NCI-H187 treated with DMSO at 0.1 percent for 48 hours (cell line): ENCODE data around the gene ADCY2.

ENCODE experiments used
- DNase-seq: peaks from one replicate; lab custom pipeline; 2025; lab: John Stamatoyannopoulos, UW

ADCY2 gene

DNA sequence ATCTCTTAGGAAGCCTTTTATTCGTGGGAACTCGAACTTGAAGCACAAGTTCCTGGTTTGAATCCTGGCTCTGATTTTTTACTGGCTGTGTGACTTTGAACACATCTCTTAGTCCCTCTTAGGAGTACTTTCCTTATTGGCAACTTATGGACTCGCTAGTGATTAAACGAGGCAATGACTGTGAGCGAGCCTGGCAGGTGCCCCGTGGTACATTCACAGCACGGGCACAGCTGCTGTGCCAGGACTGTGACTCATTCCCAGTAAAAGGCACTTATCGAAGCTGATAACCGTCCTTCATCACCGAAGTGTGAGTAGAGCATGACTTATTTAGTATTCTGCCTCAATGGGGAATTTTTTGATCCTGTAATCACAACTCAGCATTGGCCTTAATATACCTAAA lies 432.3 kb downstream of the ADCY2 start:
- DNase-seq: no peak

DNA sequence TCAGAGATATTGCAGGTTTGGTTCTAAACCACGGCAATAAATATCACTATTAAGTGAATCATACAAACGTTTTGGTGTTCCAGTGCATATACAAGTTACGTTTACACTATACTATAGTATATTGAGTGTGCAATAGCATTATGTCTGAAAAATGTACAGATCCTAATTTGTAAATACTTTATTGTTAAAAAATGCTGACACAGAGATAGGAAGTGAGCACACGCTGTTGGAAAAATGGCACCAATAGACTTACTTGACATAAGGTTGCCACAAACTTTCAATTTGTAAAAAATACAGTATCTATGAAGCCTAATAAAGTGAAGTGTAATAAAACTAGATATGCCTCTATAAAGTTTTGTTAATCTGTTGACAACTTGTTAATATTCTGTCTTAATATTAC lies 439.0 kb downstream of the ADCY2 start:
- DNase-seq: no peak

DNA sequence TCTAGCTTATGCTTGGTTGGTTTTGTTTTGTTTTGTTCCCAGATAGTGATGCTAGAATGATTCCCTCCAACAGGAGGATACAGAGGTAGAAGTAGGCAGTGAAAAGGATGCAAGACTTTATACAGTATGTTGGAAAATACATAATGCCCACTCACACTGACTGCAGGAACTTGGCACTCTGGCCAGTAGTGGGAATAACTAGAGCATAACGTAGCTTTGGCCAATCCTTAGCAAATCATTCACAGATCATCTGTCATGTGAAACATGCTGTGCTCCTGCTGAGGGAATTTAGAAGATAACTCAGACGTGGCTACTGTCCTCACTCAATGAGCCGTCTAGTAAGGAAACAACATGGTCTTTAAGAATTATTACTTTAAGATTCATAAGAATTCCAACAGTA lies 441.5 kb downstream of the ADCY2 start:
- DNase-seq: no peak

DNA sequence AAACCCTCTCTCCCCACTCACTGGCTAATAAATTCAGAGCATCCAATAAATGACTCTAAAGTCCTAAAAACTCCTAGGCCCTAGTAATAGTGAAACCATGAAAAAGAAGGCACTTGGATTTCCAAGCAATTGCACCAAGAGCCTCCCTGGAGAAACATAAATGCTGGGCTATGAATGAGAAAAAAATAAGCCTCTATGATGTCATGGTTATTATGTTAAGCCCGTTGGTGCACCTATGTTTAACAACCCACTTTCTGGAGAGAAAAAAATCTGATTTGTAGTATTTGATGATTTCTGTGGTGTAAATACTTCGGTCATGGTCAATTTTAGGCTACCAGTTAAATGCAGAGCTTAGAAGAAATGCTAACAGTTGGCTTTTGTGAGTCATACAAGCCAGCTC lies 446.6 kb downstream of the ADCY2 start:
- no peak for DNase-seq

DNA sequence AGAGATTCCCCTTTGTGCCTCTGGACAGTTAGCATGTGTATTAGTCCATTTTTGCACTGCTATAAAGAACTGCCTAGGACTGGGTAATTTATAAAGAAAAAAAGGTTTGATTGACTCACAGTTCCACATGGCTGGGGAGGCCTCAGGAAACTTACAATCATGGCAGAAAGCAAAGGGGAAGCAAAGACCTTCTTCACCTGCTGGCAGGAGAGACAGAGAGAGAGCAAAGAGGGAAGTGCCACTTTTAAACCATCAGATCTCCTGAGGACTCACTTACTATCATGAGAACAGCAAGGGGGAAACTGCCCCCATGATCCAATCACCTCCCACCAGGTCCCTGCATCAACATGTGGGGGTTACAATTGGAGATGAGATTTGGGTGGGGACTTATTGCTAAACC lies 449.0 kb downstream of the ADCY2 start:
- DNase-seq: no peak

DNA sequence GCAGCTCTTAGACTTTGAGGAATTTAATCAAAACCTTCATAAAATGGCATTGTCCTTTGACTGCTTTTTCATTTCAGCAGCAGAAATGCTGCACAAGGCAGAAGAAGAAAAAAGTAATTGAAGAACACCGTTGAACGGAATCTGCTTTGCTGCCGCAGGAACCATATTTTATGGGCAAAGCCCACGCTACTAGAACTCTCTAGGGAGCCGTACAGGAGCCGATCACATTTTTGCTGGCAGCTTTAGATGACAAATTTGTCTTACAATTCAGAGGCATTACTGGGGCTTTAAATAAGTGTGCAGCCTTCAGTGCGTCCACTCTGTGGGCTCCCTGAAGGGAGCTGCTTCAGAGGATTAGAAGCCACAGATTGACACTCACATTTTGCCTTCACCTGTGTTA lies 449.6 kb downstream of the ADCY2 start:
- no peak for DNase-seq

DNA sequence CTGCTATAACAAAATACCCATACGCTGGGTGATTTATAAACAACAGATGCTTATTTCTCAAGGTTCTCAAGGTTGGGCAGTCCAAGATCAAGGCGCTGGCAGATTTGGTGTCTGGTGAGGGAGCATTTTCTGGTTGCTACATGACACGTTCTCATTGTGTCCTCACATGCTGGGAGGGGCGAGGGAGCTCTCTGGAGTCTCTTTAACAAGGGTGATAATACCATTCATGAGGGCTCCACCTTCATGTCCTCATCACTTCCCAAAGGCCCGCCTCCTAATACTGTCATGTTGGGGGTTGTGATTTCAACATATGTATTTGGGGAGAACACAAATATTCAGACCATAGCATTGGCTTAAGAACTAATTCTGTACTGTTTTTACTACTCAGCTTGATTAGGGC lies 450.4 kb downstream of the ADCY2 start:
- DNase-seq: no peak

DNA sequence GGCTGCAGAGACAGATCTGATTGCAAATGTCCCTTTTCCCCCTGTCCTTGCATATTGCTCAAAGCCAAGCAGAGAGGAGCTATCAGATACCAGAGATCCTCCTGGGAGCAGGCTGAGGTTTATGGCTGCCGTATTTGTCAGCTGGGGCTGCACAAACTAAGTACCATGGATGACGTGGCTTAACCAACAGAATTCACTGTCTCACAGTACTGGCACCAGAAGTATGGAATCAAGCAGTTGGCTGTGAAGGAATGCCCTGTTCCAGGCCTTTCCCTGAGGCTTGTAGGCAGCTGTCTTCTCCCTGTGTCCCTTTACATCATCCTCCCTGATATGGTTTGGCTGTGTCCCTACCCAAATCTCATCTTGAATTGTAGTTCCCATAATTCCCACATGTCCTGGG lies 452.4 kb downstream of the ADCY2 start:
- DNase-seq: no peak

DNA sequence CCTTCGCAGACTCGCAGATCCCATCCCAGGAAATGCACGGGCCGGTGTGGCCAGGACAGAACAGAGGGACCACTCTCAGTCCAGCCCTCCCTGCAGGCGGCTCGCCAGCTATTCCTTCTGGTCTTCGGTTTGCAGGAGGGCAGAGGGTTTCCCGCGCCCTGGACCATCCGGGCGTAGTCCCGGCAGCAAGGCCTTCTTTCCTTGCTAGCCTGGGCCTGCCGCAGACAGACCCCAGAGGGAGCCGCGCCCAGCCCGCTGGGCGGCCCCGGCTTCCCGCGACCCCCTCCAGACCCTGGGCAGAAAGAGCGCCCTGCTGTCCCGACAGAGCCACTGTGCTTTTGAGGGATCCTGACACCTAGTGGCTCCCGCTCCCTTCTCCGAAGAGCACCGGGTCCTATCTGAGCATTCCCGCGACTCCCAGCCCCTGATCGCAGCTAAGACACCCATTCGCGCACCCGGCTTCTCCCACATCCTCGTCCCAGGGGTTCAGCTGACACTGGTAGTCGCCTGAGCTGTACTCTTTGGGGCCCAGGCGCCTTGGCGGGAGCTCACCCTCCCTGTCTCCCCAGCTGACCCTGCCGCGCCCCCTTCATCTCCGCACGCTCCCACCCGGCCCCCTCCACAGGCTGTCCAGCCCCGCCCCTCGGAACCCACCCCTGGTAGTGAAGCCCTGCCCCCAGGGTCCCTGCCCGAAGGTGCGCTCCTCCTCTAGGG lies 453.9 kb downstream of the ADCY2 start:
- DNase-seq: no peak

DNA sequence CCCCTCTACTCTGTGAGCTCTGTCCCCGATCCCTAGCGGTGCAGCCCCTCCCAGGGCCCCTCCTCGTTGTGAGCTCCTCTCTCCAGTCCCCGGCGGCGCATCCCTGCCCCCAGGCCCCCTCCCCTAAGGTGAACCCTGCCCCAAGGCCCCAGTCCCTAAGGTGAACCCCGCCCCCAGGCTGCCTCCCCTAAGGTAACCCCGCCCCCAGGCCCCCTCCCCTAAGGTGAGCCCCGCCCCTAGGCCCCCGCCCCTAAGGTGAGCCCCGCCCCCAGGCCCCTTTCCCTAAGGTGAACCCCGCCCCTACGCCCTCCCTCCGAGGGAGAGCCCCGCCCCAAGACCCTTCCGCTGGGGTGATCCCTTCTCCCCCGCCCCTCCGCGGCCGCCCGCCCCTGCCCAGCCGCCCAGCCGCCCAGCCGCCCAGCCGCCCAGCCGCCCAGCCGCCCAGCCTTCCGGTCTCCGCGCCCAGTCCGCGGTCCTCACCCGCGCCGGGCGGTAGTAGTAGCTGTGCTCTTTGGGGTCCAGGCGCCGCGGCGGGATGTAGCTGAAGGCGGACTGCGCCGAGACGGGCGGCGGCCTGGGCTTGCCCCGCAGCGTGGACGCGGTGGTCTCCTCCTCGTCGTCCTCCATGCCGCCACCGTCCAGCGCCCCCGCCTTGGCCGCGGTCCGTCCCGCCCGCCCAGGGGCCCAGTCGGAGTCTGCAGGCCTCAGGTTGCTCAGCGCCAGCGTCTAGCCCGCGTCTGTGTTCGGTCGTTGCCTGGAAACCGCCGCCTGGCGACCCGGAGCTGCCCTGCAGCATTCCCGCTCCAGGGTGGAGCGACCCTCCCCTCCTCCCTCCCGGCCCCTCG lies 454.7 kb downstream of the ADCY2 start, which contains the start of gene CFAP90:
Gene CFAP90, minus strand, starts transcription at position 739 of the 845 bp plus-strand sequence. Its CDS starts 112 bp downstream, at position 627.
- DNase-seq: no peak

DNA sequence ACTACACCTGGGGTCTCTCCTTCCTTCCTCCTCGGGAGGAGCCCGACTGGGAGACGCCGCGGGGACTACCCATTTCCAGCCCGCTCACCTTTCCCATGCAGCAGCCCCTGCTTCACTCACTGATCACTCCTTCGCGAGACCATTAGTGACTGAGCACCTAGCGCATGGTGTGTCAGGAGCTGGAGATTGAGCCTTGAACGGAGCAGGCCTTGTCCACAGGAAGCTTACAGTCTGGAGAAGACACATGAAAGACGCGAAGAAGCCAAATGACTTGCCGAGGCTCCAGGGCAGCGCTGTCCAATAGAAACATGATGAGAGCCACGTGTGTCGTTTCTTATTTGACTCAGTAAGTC lies 455.3 kb downstream of the ADCY2 start:
- DNase-seq: no peak

DNA sequence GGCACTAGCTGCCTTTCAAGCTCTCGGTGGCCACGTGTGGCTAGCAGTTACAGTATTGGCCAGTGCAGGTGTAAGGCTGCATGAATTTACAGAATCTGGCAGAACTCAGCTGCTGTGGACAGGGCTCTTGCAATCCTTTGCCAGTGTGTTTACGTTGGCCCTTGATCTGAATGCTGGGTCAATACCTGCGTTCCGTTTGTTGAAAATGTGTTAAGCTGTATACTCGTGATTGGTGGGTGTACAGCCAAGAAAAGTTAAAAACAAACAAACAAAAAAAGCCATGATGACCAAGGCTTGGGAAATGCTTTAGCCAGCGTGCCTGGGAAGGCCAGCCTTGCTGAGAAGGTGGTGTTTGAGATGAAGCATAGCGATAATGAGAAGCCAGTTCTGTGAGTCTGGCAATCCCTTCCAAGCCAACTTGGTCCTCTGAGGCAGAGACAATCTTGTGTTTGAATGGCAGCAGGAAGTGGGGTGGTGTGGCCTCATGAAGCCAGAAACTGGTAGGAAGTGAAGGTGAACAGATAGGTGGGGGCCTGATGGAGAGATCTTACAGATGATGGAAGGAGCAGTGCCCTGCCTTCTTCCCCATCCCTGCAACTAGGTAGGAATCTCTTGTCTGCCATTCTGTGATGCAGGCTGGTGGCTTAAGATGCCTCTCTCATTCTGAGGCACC lies 455.8 kb downstream of the ADCY2 start:
- no peak for DNase-seq

DNA sequence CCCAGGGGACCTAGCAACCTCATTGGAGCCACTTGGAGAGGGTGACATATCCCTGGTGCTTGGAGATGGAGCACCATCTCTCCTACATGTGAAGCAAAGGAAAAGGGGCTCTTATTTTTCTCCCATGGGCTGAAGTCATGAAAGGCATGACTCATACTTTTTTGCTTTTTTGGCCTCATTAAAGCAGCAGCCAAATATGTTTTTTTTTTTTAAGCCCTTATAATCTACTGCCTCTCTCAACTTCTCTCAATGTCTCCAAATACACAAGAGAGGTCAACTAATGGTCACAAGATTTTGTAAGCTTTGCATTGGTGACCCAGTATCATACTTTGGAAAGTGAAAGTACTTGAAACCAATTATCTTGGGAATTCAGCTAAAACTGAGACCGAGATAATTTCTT lies 456.6 kb downstream of the ADCY2 start:
- no peak for DNase-seq

DNA sequence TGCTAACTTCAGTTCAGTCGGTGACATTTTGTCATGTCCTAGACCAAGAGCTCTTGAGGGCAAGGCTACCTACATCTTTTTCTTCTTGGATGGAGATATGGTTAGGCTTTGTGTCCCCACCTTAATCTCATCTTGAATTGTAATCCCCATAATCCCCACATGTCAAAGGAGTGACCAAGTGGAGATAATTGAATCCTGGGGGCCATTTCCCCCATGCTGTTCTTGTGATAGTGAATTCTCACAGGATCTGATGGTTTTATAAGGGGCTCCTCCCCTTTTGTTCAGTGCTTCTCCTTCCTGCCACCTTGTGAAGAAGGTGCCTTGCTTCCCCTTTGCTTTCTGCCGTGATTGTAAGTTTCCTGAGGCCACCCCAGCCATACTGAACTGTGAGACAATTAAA lies 457.1 kb downstream of the ADCY2 start:
- DNase-seq: no peak

DNA sequence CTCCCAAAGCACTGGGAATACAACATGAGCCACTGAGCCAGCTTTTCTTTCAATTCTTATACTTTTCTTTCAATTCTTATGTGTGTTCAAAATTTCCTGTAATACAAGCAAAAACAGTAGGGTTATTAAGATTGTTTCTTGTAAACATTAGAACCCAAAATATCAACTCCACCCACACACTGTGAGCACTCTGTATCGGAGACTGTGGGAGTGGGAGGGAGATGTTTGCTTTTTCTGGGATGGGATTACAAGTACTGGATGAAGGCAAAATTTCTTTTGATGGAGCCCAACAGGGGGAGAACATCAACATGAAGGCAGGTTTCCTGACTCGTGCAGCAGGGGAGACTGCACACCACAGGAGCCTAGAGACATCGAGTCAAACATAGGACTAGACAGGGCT lies 459.7 kb downstream of the ADCY2 start:
- no peak for DNase-seq

DNA sequence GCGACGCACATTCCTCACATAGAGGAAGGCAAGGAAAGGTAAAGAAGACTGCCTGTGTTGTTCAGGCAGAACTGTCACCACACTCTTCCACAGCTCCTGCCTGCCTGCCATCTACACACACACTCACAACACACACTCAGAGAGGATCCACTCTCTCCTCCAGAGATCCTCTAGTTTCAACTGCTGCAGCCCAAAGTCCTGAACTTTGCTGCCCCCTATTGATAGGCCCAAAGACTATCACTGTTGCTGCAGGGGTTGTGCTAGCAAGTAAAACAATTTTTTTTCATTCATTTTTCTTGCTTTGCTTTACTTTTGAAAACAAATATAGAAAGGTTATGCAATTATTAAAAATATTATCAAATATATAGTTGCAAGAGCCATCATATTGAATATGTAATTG lies 460.9 kb downstream of the ADCY2 start:
- DNase-seq: peak; percentile 17

DNA sequence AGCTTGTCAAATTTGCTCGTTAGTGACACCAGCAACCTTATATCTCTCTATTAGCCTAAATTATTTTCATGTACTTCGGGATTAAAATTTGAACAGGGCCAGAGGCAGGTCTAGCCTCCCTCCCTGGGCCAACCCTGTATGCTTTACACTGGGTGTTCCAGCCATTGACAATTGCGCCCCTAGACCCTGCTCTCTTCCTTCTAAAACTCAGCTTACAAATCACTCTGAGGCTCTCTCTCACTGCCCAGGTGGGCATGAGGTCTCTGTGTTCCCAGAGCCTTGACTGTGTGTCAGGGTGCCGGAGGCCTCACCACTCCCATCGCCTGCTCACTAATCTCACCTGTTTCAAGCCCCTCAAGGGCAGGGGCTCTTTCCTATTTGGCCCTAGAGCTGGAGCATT lies 461.4 kb downstream of the ADCY2 start:
- DNase-seq: no peak

DNA sequence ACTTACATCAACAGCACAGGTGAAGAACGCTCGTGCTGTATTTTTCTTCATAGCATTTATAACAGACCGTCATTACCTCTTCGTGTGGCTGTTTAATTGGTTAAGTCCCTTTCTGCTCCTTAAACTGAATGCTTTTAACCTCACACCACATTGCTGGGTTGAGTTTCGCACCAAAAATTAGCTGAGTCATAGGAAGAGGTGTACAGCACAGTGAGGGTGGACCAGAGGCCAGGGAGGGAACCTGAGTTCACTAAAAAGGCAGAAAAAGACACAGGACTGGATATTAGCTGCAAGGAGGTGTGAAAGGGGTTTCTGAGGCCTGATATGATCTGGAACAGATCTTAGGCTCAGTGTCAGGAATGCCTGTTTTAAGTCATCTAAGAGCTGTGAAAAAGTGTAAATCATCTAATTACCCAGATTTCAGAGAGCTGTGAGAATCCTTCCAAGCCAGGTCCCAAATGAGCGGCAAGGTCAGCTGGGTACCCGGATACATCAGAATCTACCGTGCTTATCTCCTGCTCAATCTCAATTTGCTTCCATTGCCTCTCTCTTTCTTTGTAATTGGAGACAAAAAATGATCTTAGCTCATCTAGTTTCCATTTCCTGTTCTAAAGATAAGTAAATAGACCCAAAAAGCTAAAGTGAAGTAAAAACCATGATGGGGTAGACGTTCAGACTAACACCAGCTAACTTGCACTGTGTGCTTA lies 462.1 kb downstream of the ADCY2 start:
- no peak for DNase-seq

DNA sequence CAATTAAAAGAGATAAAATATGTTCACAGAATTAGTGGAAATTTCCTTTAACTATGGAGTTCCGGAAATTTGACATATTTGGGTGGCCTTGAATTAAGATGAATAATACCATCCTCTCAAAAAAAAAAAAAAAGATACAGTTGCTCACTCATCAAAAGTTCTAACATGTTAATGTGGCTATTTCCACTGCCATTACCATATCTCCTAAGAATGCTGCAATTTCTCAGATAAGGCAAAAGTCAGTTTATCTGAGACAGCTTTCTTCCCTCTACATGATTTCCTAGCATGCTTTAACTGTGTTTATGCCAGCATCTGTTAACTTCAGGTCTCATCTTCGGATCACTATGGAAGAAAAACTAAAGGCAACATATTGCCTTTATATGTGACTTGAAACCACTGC lies 470.3 kb downstream of the ADCY2 start:
- DNase-seq: no peak

DNA sequence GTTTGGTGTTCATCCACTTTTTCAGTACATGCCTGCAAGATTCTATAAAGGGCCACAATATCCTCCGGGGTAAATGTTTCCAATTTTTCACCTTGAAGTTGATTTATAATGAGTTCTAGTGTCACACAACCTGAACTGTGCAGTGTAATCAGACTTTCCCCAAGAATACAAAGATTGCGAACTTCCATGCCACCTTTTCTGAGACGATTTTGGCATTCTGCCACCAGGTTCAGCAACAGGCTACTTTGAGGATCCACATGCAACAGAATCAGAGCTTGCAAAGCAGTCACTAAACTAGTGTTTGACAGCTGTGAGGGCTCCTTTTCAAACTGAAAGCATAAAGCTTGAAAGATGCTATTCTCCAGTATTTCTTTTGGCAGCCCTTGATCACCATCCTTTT lies 471.3 kb downstream of the ADCY2 start:
- no peak for DNase-seq

DNA sequence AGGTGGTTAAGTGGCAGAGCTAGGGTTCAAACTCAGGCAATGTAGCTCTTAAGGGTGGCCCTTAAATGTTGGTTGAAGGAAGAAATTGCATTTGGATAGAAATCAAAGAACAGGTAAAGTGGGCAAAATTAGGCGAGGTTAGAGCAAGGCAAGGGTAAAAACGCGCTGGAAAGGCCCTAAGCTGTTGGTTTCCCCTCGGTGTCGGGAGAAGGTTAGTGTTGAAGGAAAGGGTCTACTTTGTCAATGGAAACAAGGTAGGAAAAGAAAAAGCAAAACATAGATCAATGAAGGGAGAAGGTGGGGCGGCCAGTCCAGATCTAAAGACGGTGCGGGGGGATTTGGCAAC lies 472.5 kb downstream of the ADCY2 start:
- no peak for DNase-seq

DNA sequence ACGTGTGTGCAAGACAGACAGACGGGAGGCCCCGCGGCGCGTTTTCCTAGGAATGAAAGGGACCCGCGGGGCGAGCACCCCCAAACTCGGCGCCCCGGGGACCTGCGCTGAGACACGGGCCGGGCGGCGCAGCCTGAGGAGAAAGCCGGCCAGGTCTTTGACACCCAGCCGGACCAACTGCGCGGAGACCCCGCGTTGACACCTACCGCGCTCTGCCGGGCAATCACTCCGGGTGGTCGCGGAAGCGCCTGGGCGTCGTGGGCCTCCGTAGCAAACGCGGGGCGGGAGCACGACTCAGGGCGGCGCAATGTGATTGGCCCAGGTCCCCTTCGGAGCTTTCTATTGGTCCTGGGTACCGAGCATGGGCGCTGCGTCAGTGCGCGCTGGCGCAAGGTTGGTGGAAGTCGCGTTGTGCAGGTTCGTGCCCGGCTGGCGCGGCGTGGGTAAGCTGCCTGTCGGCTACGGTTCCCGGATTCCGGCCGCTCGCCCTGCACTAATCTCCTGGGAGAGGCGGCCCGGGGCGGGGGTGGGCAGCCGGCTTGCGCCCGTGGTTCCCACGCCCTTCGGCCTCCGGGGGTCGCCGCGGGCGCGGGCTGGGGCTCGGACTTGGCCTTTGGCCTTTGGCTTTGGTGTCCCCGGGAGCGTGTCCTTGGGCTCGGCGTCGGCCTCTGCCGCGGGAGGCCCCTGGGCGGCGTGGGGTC lies 473.0 kb downstream of the ADCY2 start, which contains the start of the genes FASTKD3 and MTRR:
Gene FASTKD3, minus strand, starts transcription at position 259 of the 701 bp plus-strand sequence. CDS start 948 bp downstream, outside the sequence.
Gene MTRR, plus strand, starts transcription at position 376 of the 701 bp plus-strand sequence. CDS start 1,647 bp downstream, outside the sequence.
- DNase-seq: peak; percentile 84
